ENCODE measurements around the gene STEAP3.

- TF ChIP-seq CTCF (IDR thresholded peaks at IDR 0.05; ENCODE audit: extremely low read depth in 1 of 2, insufficient read depth in 1 of 2, low read depth in 1 of 2, low read length in 2 of 2) (no peak), EZH2 (IDR thresholded peaks at IDR 0.05; ENCODE audit: borderline replicate concordance, low read depth, low read length, severe bottlenecking) (no peak), POLR2A (IDR thresholded peaks at IDR 0.05; ENCODE audit: low read depth, low read length) (no peak), MAX (IDR thresholded peaks at IDR 0.05; ENCODE audit: insufficient read depth, insufficient read length) (no peak), POLR2AphosphoS5 (IDR thresholded peaks at IDR 0.05; ENCODE audit: insufficient read depth, low read depth, low read length) (no peak), JUN (IDR thresholded peaks at IDR 0.05; ENCODE audit: borderline replicate concordance, insufficient read depth, insufficient read length, low read depth) (no peak), MYC (IDR thresholded peaks at IDR 0.05; ENCODE audit: low read depth, low read length) (no peak), FOS (IDR thresholded peaks at IDR 0.05; ENCODE audit: borderline replicate concordance, insufficient read depth, low read length) (no peak)
Observed at GRCh38 chr2:119253760-119254600, 30.3 kb downstream of the STEAP3 start.
